ENCODE results near the gene FAH.

The FAH gene

GRCh38 chr15:80109388-80109787 lies 43.4 kb upstream of the FAH start:
- no peak for DNase-seq (ENCODE audit: low read depth)
- no peak overlapping the region for H3K4me3 ChIP-seq (ENCODE audit: low read depth, low read length)
- no peak for TF ChIP-seq CTCF (IDR thresholded peaks at IDR 0.05; ENCODE audit: insufficient read depth, low read depth, low read length, missing control alignments)

GRCh38 chr15:80110920-80111319 lies 41.9 kb upstream of the FAH start:
- no peak for TF ChIP-seq CTCF (IDR thresholded peaks at IDR 0.05; ENCODE audit: insufficient read depth, low read depth, low read length, missing control alignments)
- H3K4me3 ChIP-seq (ENCODE audit: low read depth, low read length): no peak overlapping the region

GRCh38 chr15:80114114-80114513 lies 38.7 kb upstream of the FAH start:
- no peak for DNase-seq (ENCODE audit: low read depth)
- no peak for TF ChIP-seq CTCF (IDR thresholded peaks at IDR 0.05; ENCODE audit: insufficient read depth, low read depth, low read length, missing control alignments)
- no peak overlapping the region for H3K4me3 ChIP-seq (ENCODE audit: low read depth, low read length)

More at GRCh38 chr15:80110920-80111319, 41.9 kb upstream of the FAH start:
- DNase-seq (ENCODE audit: low read depth): no peak

GRCh38 chr15:80115021-80115420 lies 37.8 kb upstream of the FAH start:
- no peak for TF ChIP-seq CTCF (IDR thresholded peaks at IDR 0.05; ENCODE audit: insufficient read depth, low read depth, low read length, missing control alignments)

GRCh38 chr15:80118956-80119355 lies 33.8 kb upstream of the FAH start:
- H3K4me3 ChIP-seq (ENCODE audit: low read depth, low read length): no peak overlapping the region
- no peak for TF ChIP-seq CTCF (IDR thresholded peaks at IDR 0.05; ENCODE audit: insufficient read depth, low read depth, low read length, missing control alignments)
- no peak for DNase-seq (ENCODE audit: low read depth)

More at GRCh38 chr15:80115021-80115420, 37.8 kb upstream of the FAH start:
- H3K4me3 ChIP-seq (ENCODE audit: low read depth, low read length): no peak overlapping the region
- DNase-seq (ENCODE audit: low read depth): no peak

- TF ChIP-seq CTCF (IDR thresholded peaks at IDR 0.05; ENCODE audit: insufficient read depth, low read depth, low read length, missing control alignments): no peak
- no peak overlapping the region for H3K4me3 ChIP-seq (ENCODE audit: low read depth, low read length)
- no peak for DNase-seq (ENCODE audit: low read depth)
Observed at GRCh38 chr15:80120636-80121035, 32.2 kb upstream of the FAH start.

- no peak overlapping the region for H3K4me3 ChIP-seq (ENCODE audit: low read depth, low read length)
- DNase-seq (ENCODE audit: low read depth): no peak
- TF ChIP-seq CTCF (IDR thresholded peaks at IDR 0.05; ENCODE audit: insufficient read depth, low read depth, low read length, missing control alignments): no peak
Observed at GRCh38 chr15:80121546-80121945, 31.3 kb upstream of the FAH start.

All from GM12865 (cell line).